Spleen (tissue), 11 donors: ENCODE measurements around the gene FBXL12. TPM values are rescaled to one million over a fixed set of nuclear protein-coding genes. Genes with fewer than 3 reads are reported as not detected.

Experiments used
- DNase-seq: peaks from one replicate; pipeline ENCODE4 v3.0.0-alpha.2; 2020
- H3K27ac ChIP-seq, 8 donors: fragments of 200-600 bp; sonication (generic) in 7 of 8; 1 replicate in 4 of 8; 2 replicates in 4 of 8; pipeline versions ENCODE4 v1.5.0 to v1.8.0; 2016 to 2021; ENCODE audit warnings: inconsistent platforms in 4 of 8, mild to moderate bottlenecking in 4 of 8, moderate library complexity in 1 of 8
- H3K27me3 ChIP-seq, 7 donors: fragments of 200-600 bp; sonication (generic) in 6 of 7; replicated peaks in 1 of 7; 1 replicate in 4 of 7; 2 replicates in 3 of 7; pipeline versions ENCODE4 v1.5.0 to v1.8.0; 2016 to 2021; ENCODE audit warnings: inconsistent platforms in 3 of 7, mild to moderate bottlenecking in 1 of 7
- H3K36me3 ChIP-seq, 6 donors: fragments of 200-600 bp; sonication (generic) in 5 of 6; 1 replicate in 4 of 6; 2 replicates in 2 of 6; pipeline versions ENCODE4 v1.5.0 to v1.8.0; 2016 to 2021; ENCODE audit warnings: inconsistent platforms in 2 of 6
- H3K4me1 ChIP-seq, 6 donors: fragments of 200-600 bp; sonication (generic) in 5 of 6; 1 replicate in 3 of 6; 2 replicates in 3 of 6; pipeline versions ENCODE4 v1.5.0 to v1.8.0; 2016 to 2021; ENCODE audit warnings: inconsistent platforms in 3 of 6
- H3K4me3 ChIP-seq, 8 donors: fragments of 200-600 bp; sonication (generic) in 7 of 8; 1 replicate in 4 of 8; 2 replicates in 4 of 8; pipeline versions ENCODE4 v1.5.0 to v1.8.0; 2016 to 2021; ENCODE audit warnings: inconsistent platforms in 4 of 8, mild to moderate bottlenecking in 4 of 8, moderate library complexity in 2 of 8
- H3K9me3 ChIP-seq, 8 donors: fragments of 200-600 bp; sonication (generic) in 7 of 8; 1 replicate in 4 of 8; 2 replicates in 4 of 8; pipeline versions ENCODE4 v1.5.0 to v1.8.0; 2016 to 2021; ENCODE audit warnings: inconsistent platforms in 4 of 8
- POLR2A ChIP-seq, 3 donors: fragments of 450-650 bp; IDR thresholded peaks; one replicate each; pipeline ENCODE4 v1.5.1; 2017; ENCODE audit warnings: antibody characterized with exemption in 3 of 3, mild to moderate bottlenecking in 1 of 3
- POLR2AphosphoS5 ChIP-seq, 3 donors: sonication (generic); formaldehyde crosslinking; IDR thresholded peaks; one replicate each; pipeline ENCODE4 v1.5.1; 2017; ENCODE audit warnings: antibody characterized with exemption in 3 of 3
- WGBS, 5 donors: extraction: QIAGEN DNeasy Blood & Tissue Kit in 3 of 5; methylation state at CpG; one replicate each; pipeline versions ENCODE4 v1.1.5 to v1.1.7; 2013 to 2018; 5-methylcytosine and 5-hydroxymethylcytosine counted together
- intact Hi-C: fragments of 100-400 bp; cut with DNase I; formaldehyde crosslinking; loops from one replicate; pipeline ENCODE4 v1.15.0; 2023; ENCODE audit warnings: low total_unique reads
- polyA plus RNA-seq, 3 donors: library from polyadenylated mRNA; stranded (reverse); fragments of 200-250 nt; gene quantifications; one replicate each; pipeline ENCODE4 v1.2.1, GENCODE V29; 2013
- total RNA-seq, 7 donors: library from RNA; depleted of rRNA in 3 of 7; stranded (reverse); fragments of >200 nt in 3 of 7; fragmentation: NEBNext Ultra II Directional in 4 of 7; extraction: Animal tissue kit (Norgen Biotek cat#: 25700) in 4 of 7; gene quantifications; one replicate each; pipeline versions ENCODE4 v1.1.0 to v1.2.1, GENCODE V29; 2016 to 2021
- TF ChIP-seq, protein P1 (sequence below), 11 experiments: fragments of 200-600 bp in 7 of 11; fragments of 450-650 bp in 4 of 11; sonication (generic) in 4 of 11; IDR thresholded peaks in 8 of 11; conservative IDR thresholded peaks in 3 of 11; 1 replicate in 7 of 11; 2 replicates in 4 of 11; pipeline versions ENCODE4 v1.4.0 to v1.8.0; 2016 to 2021; ENCODE audit warnings: antibody characterized with exemption in 11 of 11, inconsistent platforms in 4 of 11, mild to moderate bottlenecking in 1 of 11
- donor health status: healthy with polysubstance abuse.
- donor health status: DM: no; HTN: no; CAD: no; lungs with moderate emphysema.
- donor health status: DM: no; HTN: no; CAD: no.
- donor health status: Bipolar disorder and iron deficiency.
- donor health status: healthy.
- donor health status: DM: no; HTN: no; CAD: no.
- donor health status: DM: yes; HTN: yes; CAD: no.

FBXL12 gene
- total and polyA plus RNA-seq, 10 donors = 14.5 to 31.9 (median 22.1) TPM

DNA sequence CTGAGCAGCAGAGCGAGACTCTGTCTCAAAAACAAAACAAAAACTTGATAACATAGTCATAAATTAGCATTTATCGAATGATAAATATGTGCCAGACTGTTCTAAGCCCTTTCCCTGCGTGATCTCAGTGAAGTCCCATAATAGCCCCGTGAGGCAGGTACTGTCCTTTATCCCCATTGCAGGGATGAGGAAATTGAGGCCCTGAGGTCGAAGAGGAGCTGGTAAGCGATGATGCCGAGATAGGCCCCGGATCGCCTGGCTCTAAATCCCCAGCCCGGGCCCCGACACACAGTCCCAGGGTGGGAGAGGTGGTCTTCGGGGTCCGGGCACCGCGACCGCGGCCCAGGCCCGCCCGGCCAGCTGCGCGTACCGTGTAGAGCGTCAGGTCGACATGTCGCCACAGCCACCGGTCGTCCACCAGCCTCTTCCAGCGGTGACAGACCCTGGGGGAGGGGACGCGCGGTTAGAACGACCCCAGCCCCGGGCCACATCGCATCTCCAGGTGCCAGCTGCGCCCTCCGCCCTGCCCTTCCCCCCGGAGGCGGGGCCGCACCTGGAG is 625 bp downstream of the FBXL12 start:
- intact Hi-C loops = no loop called here

GRCh38 chr19:9811139-9811538 is 7.7 kb downstream of the FBXL12 start:
- TF ChIP-seq, protein P1, sequence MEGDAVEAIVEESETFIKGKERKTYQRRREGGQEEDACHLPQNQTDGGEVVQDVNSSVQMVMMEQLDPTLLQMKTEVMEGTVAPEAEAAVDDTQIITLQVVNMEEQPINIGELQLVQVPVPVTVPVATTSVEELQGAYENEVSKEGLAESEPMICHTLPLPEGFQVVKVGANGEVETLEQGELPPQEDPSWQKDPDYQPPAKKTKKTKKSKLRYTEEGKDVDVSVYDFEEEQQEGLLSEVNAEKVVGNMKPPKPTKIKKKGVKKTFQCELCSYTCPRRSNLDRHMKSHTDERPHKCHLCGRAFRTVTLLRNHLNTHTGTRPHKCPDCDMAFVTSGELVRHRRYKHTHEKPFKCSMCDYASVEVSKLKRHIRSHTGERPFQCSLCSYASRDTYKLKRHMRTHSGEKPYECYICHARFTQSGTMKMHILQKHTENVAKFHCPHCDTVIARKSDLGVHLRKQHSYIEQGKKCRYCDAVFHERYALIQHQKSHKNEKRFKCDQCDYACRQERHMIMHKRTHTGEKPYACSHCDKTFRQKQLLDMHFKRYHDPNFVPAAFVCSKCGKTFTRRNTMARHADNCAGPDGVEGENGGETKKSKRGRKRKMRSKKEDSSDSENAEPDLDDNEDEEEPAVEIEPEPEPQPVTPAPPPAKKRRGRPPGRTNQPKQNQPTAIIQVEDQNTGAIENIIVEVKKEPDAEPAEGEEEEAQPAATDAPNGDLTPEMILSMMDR (IDR thresholded peaks at IDR 0.05 in 8 of 11, conservative IDR thresholded peaks at IDR 0.05 in 3 of 11) = no peak
- peak in 1 of 3 donors; percentile 46 for TF ChIP-seq POLR2AphosphoS5 (IDR thresholded peaks at IDR 0.05)
- 96 to 98% (median 97%) methylated on average over 15 to 21 of the region's 21 CpGs; no CpG with 5 or more reads in 1 of the 5 donors for WGBS, 5 donors
- Histone ChIP-seq H3K4me3 (no peak overlapping the region), H3K9me3 (peaks cover 0 to 16% (median 12%) of the 10 kb centered on the region in 8 donors), H3K27ac (no peak overlapping the region), H3K4me1 (peaks cover 0 to 19% (median 0%) of the 10 kb centered on the region in 6 donors), H3K36me3 (peaks cover 0 to 96% (median 41%) of the 10 kb centered on the region in 6 donors), H3K27me3 (no peaks in the 10 kb centered on the region)
- no peak for DNase-seq
- intact Hi-C loops = no loop called here

More for the DNA sequence above, 625 bp downstream of the FBXL12 start:
- peak overlapping the region; percentile 72 to 97 (median 90) for H3K4me3 ChIP-seq
- WGBS, 5 donors = 4 to 18% (median 5%) methylated on average over 10 to 39 of the region's 39 CpGs
- H3K36me3 ChIP-seq = peaks cover 0 to 34% (median 8%) of the 10 kb centered on the region in 6 donors
- peaks cover 9 to 36% (median 24%) of the 10 kb centered on the region in 6 donors for H3K4me1 ChIP-seq
- TF ChIP-seq, protein P1 (IDR thresholded peaks at IDR 0.05 in 8 of 11, conservative IDR thresholded peaks at IDR 0.05 in 3 of 11) = no peak
- TF ChIP-seq POLR2A (IDR thresholded peaks at IDR 0.05) = no peak
- DNase-seq = no peak
- peaks cover 0 to 19% (median 12%) of the 10 kb centered on the region in 8 donors for H3K9me3 ChIP-seq
- H3K27me3 ChIP-seq = no peaks in the 10 kb centered on the region
- H3K27ac ChIP-seq = peak overlapping the region; percentile 73 to 99 (median 94)

DNA sequence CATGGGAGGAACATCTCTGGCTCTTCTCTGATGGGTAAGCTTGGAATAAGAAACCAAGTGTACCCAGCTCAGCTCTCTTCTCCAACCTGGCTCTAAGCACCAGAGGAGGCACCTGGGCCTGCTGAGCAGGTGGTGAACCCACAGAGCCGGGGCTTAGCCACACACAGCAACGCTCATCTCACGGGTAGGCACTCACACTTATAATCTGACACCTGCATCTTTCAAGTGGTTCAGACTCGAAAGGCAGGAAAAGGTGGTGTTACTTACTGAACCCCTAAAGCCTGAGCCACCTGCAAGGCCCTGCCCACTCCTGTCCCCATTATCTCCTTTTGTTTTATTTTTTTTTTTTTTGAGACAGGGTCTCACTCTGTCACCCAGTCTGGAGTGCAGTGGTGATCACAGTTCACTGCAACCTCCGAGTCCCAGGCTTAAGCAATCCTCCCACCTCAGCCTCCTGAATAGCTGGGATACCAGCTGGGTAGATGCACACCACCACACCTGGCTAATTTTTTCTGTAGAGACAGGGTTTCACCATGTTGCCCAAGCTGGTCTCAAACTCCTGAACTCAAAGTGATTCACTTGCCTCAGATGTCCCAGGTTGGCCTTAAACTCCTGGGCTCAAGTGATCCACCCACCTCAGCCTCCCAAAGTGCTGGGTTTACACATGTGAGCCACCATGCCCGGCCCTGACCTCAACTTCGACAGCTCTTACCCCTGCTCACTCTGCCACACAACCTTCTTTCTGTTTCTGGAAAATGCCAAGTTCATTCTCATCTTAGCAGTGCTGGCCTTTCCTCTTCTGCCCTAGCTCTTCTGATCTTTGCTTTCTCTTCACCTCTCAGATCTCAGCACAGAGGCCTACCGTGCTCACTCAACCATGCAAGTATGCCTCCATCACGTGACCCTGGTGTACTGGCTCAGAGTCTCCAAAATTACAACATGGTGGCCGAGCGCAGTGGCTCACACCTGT is 9.7 kb downstream of the FBXL12 start:
- H3K9me3 ChIP-seq = no peaks in the 10 kb centered on the region
- intact Hi-C loops = no loop called here
- no peak overlapping the region for H3K4me3 ChIP-seq
- TF ChIP-seq POLR2AphosphoS5 (IDR thresholded peaks at IDR 0.05) = peak in 1 of 3 donors; percentile 35
- TF ChIP-seq, protein P1 (IDR thresholded peaks at IDR 0.05 in 8 of 11, conservative IDR thresholded peaks at IDR 0.05 in 3 of 11) = no peak
- TF ChIP-seq POLR2A (IDR thresholded peaks at IDR 0.05) = no peak
- H3K27ac ChIP-seq = peak overlapping the region in 4 of 8 donors; percentile 5 to 54 (median 36)
- DNase-seq = no peak
- WGBS, 5 donors = 75 to 89% (median 82%) methylated on average over 11 of the region's 11 CpGs
- peaks cover 0 to 15% (median 0%) of the 10 kb centered on the region in 6 donors for H3K4me1 ChIP-seq
- H3K27me3 ChIP-seq = no peaks in the 10 kb centered on the region
- H3K36me3 ChIP-seq = peaks cover 0 to 82% (median 37%) of the 10 kb centered on the region in 6 donors

DNA sequence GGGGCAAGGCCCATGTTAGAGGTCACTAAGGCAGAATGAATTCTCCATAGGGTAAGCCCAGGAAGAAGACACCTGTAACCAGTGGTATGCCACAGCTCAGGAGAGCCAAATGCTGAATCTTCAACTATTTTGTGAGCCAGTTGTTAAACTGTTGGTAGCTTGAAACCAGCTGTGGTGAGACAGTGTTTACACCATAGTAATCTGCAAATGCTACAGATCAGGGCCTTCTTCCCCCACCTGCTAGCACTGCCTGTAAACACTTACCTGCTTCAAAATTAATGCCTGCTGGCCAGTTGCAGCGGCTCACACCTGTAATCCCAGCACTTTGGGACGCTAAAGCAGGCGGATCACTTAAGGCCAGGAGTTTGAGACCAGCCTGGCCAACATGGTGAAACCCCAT is 12.1 kb downstream of the FBXL12 start:
- H3K4me1 ChIP-seq = peaks cover 0 to 15% (median 0%) of the 10 kb centered on the region in 6 donors
- H3K36me3 ChIP-seq = peaks cover 0 to 62% (median 37%) of the 10 kb centered on the region in 6 donors
- intact Hi-C loops = no loop called here
- H3K27me3 ChIP-seq = no peaks in the 10 kb centered on the region
- no peak for TF ChIP-seq POLR2AphosphoS5 (IDR thresholded peaks at IDR 0.05)
- TF ChIP-seq, protein P1 (IDR thresholded peaks at IDR 0.05 in 8 of 11, conservative IDR thresholded peaks at IDR 0.05 in 3 of 11) = no peak
- TF ChIP-seq POLR2A (IDR thresholded peaks at IDR 0.05) = no peak
- H3K4me3 ChIP-seq = no peak overlapping the region
- no peak for DNase-seq
- H3K9me3 ChIP-seq = no peaks in the 10 kb centered on the region
- peak overlapping the region in 1 of 8 donors; percentile 10 for H3K27ac ChIP-seq
- 88 to 96% (median 90%) methylated on average over 3 of the region's 3 CpGs for WGBS, 5 donors
